HepG2 (cell line): ENCODE results near the gene PIK3R4.

Experiments
- RBAK ChIP-seq: sonication (generic); formaldehyde crosslinking; IDR thresholded peaks from 2 replicates; pipeline ENCODE4 v1.5.1; 2020; ENCODE audit warnings: mild to moderate bottlenecking, missing genetic modification reagents
- REL ChIP-seq: sonication (generic); formaldehyde crosslinking; conservative IDR thresholded peaks from 2 replicates; pipeline ENCODE4 v1.8.0; 2022; ENCODE audit warnings: mild to moderate bottlenecking, missing genetic modification reagents, moderate library complexity
- ZNF569 ChIP-seq: sonication (generic); formaldehyde crosslinking; IDR thresholded peaks from 2 replicates; pipeline ENCODE4 v1.5.0; 2020; ENCODE audit warnings: mild to moderate bottlenecking, missing genetic modification reagents, moderate library complexity, borderline replicate concordance
- ZNF777 ChIP-seq: sonication (generic); formaldehyde crosslinking; IDR thresholded peaks from 2 replicates; pipeline ENCODE4 v1.4.0; 2020; ENCODE audit warnings: missing genetic modification reagents

GRCh38 chr3:130707902-130708601, 38.6 kb downstream of the PIK3R4 start:
- no peak for TF ChIP-seq REL (CRISPR knock-in tag)
- no peak for TF ChIP-seq ZNF569 (CRISPR knock-in tag)
- TF ChIP-seq RBAK (CRISPR knock-in tag): no peak
- no peak for TF ChIP-seq ZNF777 (CRISPR knock-in tag)
